GM10266 (cell line): ENCODE data around the gene KLK15.

Experiments
- DNase-seq: peaks from one replicate; pipeline ENCODE4 v3.0.0; 2012; ENCODE audit errors: extremely low spot score
- TF ChIP-seq, protein P1 (sequence below): IDR thresholded peaks from 2 replicates; pipeline ENCODE4 v1.5.1; 2012; ENCODE audit warnings: mild to moderate bottlenecking, low read depth; ENCODE audit not compliant: control insufficient read depth, insufficient read depth; ENCODE audit errors: missing control alignments

KLK15 gene

DNA sequence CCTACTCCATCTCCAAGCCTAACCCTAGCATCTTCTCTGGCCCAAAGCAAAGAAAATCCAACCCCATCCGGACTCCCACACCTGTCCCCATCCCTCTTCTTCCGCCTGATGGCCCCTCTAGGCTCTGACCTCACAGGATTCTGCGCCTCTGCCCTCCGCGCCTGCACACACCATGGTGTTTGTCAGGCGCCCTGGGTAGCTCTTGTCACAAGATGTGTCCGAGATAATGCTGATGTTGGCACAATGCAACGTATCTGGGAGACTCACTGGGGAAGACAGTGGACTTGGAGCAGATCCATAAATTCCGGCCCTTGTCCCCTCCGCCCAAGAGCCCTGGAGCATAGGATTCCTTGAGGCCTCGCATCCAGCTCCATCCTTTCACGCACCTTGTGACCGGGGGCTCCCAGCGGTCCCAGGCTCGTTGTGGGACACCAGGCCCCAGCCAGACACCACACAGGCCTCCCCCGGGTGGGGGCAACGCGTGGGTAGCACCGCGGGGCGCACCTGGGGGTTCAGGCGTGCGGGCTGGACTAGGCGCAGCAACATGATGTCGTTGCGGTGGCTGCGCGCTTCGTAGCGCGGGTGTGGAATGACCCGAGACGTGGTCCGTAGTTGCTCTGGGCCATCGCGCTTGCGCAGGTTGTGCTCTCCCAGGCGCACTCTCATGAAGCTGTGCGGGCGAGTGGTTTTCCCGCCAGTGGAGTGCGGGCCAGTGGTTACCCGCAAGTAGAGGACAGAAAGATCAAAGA lies 6.7 kb downstream of the KLK15 start:
- no peak for DNase-seq
- TF ChIP-seq, protein P1, sequence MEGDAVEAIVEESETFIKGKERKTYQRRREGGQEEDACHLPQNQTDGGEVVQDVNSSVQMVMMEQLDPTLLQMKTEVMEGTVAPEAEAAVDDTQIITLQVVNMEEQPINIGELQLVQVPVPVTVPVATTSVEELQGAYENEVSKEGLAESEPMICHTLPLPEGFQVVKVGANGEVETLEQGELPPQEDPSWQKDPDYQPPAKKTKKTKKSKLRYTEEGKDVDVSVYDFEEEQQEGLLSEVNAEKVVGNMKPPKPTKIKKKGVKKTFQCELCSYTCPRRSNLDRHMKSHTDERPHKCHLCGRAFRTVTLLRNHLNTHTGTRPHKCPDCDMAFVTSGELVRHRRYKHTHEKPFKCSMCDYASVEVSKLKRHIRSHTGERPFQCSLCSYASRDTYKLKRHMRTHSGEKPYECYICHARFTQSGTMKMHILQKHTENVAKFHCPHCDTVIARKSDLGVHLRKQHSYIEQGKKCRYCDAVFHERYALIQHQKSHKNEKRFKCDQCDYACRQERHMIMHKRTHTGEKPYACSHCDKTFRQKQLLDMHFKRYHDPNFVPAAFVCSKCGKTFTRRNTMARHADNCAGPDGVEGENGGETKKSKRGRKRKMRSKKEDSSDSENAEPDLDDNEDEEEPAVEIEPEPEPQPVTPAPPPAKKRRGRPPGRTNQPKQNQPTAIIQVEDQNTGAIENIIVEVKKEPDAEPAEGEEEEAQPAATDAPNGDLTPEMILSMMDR, result no peak

DNA sequence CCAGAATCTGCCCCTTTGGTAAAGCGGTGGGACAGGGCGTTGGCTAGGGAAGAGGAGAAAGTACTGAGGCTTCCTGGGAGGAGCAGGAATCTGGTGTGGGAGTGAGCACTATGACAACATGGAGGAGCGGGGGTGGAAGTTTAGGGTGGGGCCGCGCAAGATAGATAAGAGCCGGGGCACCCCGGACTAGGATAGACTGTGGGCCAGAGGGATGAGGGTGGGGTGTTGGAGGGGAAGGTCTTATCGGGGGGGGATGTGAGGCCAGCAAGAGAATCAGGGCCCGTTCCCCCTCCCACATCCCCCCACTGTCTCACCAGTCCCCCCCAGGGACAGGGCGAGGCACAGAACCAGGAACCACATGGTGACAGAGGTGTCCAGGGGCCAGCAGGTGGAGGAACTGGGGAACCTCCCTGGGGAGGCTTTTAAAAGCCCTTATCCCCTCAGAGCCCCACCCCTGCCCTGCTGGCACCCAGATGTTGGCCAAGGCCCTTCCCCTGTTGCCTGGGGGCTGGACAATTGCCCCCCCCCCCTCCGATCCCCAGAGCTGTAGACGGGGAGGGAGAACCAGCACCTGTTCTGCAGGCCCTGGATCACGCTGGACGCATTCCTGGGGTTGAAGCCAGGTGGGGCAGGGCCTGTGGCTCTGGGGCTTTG lies 9.9 kb downstream of the KLK15 start, which contains the start of gene KLK1:
KLK1 (minus strand) TSS at position 399 of the 654 bp plus-strand sequence; CDS start at position 360, 39 bp downstream.
- DNase-seq, result no peak
- TF ChIP-seq, protein P1, result no peak

DNA sequence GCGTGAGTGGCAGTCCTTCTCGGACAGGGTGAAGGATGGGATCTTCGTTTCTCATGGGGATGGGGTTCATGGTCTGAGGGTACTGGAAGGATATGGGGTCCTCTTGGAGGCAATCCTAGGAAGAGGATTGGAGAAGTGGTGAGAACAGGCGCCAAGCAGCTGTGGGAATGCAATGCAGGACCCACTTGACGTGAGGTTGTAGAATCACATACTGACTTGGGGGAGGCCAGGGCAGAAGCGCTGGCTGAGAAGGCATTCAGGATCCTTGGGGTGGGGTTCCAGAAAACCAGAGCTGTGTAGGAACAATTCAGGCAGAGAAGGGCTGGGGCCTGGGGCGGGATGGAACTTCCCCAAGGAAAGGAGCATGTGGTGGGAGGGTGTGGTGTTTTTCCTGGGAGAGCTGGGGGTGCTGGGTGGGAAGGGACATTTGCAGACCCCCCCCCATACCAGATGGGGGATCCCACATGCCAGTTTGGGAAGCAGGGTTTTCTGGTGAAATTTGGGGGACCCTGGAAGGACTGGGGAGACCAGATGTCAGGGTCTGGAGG lies 10.6 kb downstream of the KLK15 start:
- TF ChIP-seq, protein P1, result no peak
- no peak for DNase-seq

DNA sequence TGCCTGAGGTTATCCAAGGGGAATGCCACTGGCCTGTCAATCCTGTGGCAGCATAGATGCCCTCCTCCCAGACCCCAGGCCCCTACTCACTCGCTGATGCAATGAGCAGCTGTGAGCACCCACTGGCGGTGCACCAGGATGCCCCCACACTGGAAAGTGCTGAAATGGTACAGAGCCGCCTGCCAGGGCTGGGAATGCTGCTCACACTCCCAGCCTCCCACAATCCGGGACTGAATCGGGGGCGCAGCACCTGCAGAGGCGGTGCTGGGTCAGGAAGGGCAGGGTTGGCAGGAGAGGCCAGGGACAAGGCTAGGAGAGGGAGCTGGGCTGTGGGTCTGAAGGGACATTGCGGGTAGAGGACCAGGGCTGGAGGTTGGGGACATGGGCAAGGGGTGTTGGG lies 11.8 kb downstream of the KLK15 start:
- TF ChIP-seq, protein P1, result no peak
- no peak for DNase-seq

DNA sequence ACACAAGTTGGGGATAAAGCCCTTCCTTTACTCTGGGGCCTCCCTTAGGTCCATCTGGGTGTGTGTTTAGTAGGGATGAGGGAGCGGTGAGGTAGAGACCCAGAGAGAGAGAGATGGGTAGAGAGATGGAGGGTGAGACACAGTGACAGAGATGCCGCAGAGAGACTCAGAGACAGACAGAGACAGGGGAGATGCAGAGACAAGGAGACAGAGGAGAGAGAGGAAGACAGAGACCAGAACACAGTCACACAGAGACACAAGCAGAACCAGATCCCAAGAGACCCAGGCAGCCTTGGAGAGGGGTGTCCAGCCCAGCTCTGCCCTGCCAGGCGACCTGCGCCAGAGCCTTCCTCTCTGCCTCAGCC lies 12.1 kb downstream of the KLK15 start:
- TF ChIP-seq, protein P1, result no peak
- DNase-seq, result no peak

DNA sequence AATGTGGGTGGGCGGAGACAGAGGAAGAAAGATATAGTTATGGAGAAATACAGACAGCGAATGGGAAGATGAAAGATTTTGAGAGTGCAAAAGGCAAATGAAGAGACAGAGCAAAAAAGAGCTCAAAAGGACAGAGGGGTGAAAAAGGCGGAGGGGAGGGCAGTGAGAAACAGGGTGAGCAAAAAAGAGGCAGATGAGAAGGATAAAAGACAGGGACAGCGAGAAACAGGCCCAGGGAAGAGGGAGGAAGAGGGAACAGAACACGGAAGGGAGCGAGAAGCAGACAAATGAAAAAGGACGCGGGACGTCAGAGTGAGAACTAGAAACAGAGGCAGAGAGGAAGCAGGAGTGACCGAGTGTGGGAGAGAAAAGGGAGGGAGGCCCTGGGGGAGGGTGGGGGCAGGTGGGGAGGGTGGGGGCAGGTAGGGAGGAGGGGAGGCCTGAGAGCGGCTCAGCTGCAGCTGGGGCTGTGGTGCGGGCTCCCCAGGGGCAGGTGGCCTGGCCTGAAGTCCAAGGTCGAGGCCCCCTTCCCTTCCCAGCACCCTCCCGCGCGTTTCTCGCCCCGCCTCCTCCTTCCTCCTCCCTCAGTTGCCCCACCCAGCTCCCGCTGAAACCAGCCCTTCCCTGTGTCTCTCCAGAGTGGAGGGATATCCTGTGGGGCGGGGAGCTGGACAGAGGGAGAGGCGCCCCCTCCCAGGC lies 12.7 kb downstream of the KLK15 start:
- TF ChIP-seq, protein P1, result no peak
- DNase-seq, result peak; percentile 75
